HG03342 (cell line): ENCODE results near the gene SEMA3F.
"Not testable (repeated sequence)": the region's sequence is repeated elsewhere in the genome, so short reads cannot be mapped to it uniquely, and the experiment has no call there.

Experiments used
- ATAC-seq: cut with Tn5 transposase; IDR thresholded peaks from one replicate; pipeline ENCODE4 v1.9.1; 2021; ENCODE audit warnings: mild to moderate bottlenecking, moderate library complexity; ENCODE audit not compliant: unreplicated experiment

Gene SEMA3F

DNA sequence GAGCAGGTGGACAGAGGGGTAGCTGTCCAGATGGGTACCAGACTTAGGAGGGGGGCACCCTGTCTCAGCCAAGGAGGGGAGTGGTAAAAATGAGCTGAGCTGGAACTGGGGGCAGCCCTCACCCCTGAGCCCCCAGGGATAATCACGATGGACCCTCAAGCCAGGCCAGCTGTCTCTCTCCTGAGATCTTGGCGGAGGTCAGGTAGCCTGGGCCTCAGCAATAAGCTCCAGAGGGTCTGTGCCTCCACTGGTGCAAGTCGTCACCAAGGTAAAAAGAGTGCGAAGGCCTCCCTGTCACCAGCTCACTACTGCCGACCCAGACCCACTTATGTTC, 55.0 kb downstream of the SEMA3F start:
- ATAC-seq: no peak

DNA sequence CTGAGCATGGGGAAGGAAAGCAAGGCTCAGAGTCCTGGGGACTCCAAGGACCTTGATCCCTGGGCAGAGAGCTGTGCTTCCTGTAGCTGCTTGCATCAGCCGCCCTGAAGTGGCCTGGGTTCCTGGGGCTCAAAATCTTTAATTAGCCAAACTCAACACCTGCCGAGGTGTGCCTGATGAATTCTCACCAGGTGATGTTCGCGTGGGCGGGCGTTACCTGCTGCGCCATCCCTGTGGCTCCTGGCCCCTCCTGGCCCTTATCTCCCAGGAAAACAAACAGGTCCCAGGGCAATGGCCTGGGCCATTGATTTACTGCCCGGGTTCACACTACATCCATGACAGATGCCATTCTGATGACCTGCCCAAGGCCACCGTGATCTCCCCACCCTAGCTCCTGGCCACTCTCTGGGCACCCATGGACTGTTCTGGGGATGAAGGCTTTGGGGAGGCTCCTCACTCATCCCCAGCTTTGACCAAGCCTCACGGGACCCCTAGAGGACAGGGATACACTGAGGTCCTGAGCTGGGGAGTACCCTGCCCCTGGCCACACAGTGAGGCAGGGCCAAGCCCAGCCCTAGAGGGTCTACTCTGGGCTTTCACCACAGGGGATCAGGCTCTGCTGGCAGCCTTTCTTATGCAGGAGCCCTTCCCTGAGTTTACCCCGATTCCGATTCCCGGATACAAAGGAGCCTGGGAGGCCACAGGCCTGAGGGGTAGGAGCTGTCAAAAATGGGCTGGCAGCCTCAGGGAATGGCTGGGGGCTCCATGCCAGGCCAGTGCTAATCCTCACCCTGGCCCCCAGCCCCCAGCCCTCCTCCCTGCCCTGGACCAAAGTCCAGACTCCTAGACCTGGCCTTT, 55.6 kb downstream of the SEMA3F start:
- ATAC-seq: no peak

DNA sequence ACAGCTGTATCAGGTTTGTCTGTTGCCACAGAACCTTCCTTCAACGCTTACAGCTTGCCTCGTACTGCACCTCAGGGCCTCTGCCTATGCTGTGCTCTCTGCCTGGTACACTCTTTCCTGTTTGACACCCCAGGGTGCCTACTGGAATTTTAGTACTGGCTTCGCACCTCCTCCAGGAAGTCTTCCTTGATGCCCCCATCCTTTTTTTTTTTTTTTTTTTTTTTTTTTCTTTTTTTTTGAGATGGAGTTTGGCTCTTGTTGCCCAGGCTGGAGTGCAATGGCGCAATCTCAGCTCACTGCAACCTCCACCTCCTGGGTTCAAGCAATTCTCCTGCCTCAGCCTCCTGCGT, 56.2 kb downstream of the SEMA3F start:
- ATAC-seq: not testable (repeated sequence)

DNA sequence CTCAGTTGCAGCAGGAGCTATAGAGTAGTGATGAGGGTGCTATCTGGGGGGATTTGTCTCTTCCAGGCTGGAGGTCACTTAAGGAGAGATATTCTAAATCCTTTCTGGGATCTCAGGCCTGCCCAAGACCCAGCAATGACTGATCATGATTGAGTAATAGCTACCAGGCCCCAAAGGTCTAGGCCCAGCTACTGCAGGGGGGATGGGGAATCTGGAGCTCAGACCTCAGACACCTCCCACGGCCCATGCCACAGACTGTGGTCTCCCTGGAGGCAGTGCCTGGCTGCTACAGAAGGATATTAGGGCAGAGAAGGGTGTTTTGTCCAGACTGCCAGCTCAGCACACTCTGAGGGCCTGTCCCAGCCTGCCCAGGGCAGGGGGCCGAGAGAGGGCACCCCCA, 56.8 kb downstream of the SEMA3F start:
- ATAC-seq: no peak

DNA sequence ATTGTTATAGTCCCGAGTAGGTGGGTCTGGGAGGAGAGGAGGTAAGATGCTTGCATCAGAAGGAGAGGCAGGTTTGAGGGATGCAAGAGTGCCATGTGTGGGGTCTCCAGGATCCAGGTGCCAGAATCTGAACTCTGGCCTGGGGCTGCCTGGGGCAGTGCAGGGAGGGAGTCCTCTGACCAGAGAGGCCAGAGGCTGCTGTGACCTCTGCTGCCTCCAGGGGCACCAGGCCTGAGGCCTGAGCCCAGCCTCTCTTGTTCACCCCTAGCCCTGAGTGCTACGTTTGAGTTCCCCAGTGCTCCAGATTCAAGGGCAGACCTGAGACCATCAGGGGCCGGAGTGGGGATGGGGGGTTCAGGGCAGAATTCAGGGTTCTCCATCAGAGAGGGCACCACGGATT, 57.4 kb downstream of the SEMA3F start:
- ATAC-seq: no peak

DNA sequence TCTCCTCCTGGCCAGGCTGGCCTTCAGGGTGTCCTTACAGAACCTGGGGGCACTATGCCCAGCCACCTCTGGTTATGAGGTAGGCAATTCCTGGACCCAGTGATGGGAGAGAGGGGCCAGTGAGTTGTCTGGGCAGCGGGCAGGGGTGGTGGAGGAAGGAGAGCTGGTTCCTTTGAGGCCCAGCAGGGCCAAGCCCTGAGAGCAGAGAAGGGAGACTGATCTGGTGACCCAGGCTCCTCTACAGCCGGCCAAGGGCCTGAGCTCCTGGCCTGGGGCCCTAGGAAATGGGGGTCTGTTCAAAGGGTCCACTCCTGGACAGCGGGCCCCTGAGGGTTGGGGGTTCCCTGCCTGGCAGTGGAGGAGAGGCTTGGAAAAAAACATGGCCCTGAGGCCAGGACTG, 57.8 kb downstream of the SEMA3F start:
- no peak for ATAC-seq

DNA sequence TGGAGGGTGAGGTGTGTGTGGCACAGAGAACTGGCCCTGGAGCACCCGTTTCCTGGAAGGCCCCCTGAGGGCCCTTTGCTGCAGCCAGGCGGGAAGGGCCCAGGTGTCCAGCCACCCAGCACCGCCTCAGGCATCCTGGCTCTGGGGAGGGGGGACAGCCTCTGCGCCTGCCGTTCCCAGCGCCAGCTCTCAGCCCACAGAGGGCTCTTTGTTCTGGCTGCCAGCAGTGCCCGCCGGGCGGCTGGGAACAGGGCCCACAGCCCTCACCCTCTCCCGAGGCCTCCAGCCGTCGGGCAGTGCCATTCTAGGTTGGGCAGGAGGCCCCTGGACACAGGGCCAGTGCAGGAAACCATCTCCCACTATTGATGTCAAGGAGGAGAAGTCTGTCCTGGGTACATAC, 58.2 kb downstream of the SEMA3F start:
- ATAC-seq: no peak

DNA sequence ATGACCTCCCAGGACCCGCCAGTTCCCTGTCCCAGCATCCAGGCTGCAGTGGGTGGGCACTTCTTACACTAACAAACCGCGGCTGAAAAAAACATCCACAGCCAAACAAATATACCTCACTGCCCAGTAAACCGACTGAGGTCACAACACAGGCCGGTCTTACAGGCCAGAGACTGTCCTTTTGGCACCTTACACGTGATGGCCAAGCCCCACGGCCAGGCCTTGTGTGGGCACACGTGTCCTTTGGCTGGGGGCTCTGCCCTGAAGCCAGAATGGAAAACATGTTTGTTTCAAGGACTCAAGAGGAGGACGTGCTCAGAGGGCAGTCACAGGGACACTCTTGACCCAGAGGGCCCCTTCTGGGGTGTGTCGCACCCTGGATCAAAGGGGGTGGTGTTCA, 59.7 kb downstream of the SEMA3F start:
- ATAC-seq: no peak

DNA sequence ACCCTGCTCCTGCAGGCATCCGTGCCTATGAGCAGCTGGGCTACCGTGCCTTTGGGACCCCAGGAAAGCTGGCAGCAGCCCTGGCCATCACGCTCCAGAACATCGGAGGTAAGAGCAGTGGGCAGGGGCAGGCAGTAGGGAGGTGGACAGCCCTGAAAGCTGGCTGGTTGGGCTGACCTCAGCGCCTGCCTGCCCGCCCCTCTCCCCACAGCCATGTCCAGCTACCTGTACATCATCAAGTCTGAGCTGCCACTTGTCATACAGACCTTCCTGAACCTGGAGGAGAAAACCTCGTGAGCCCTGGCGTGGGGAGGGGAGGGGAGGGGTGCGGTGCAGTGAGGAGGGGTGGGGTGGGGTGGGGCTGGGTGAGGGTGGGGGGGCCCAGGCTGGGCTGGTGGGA, 60.4 kb downstream of the SEMA3F start:
- no peak for ATAC-seq

DNA sequence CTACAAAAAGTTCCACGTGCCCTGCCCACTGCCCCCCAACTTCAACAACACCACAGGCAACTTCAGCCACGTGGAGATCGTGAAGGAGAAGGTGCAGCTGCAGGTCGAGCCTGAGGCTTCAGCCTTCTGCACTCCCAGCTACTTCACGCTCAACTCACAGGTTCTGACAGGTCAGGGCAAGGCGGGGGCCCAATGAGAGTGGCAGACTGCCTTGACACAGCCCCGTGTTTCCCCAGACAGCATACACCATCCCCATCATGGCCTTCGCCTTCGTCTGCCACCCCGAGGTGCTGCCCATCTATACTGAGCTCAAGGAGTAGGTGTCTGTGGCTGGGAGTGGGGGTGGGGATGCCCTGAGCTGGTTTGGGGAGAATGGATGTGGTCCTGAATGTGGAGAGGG, 62.6 kb downstream of the SEMA3F start:
- no peak for ATAC-seq

DNA sequence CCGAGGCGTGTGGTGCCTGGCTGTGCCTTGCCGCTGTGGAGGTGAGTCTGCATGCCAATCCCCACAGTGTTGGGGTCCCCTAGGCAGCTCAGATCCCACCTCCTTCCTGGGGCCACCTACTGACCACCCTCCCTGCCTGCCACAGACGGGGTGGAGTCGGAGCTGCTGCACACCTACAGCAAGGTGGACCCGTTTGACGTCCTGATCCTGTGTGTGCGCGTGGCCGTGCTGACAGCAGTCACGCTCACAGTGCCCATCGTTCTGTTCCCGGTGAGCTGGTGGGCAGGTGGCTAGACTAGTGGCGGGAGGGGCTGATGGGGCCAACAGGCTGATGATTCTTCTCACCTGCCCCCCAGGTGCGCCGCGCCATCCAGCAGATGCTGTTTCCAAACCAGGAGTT, 63.3 kb downstream of the SEMA3F start:
- no peak for ATAC-seq

DNA sequence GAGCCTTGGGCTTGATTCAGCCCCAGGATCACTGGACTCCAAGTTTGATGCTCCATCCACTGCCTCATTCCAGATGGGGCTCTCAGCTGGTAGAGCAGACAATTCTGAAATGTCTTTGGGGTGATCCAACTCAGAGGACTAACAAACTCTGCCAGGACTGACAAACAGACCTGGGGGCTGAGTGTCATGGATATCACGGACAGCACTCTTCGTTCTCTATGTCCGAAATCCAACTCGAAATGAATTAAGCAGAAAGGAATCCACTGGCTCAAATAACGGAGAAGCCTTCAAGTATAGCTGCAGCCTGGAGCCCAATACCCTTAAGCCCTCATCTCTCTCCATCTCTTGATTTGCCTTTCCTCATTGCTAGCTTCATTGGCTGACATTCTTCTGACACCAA, 64.2 kb downstream of the SEMA3F start:
- ATAC-seq: no peak

DNA sequence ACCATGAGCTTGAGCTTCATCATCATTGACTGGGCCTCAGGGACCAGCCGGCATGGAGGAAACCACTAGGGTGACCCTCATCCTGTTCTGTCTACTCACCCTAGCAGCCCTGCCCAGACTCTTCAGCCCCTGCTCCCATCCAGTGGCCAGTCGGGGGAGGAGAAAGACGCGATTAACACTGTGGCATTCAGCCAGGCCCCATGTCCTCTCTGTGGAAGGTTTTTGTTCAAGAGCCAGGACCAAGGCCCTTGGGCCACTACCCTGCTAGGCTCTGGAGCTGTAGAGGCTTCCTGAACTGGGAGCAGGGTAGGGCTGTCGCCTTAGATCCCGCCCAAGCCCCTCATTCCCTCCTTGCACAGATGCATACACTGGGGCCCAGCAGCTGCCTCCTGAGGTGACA, 65.0 kb downstream of the SEMA3F start:
- ATAC-seq: no peak

DNA sequence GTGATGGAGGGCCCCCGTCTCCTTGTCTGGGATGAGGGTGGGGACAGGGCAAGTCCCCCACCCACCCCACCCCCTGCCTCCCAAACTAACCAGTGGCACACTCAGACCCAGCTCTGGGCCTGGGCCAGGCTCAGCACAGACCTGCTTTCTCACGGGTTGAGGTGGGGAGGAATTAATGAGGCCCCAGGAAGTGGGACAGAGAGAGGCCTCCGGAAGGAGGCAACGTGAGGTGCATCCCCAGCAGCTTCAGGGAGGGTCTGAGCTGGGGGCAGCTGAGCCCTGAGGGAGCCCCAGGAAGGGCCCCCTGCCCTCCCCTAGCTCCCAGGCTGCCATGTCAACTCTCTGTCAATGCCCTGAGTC, 65.9 kb downstream of the SEMA3F start:
- ATAC-seq: no peak

DNA sequence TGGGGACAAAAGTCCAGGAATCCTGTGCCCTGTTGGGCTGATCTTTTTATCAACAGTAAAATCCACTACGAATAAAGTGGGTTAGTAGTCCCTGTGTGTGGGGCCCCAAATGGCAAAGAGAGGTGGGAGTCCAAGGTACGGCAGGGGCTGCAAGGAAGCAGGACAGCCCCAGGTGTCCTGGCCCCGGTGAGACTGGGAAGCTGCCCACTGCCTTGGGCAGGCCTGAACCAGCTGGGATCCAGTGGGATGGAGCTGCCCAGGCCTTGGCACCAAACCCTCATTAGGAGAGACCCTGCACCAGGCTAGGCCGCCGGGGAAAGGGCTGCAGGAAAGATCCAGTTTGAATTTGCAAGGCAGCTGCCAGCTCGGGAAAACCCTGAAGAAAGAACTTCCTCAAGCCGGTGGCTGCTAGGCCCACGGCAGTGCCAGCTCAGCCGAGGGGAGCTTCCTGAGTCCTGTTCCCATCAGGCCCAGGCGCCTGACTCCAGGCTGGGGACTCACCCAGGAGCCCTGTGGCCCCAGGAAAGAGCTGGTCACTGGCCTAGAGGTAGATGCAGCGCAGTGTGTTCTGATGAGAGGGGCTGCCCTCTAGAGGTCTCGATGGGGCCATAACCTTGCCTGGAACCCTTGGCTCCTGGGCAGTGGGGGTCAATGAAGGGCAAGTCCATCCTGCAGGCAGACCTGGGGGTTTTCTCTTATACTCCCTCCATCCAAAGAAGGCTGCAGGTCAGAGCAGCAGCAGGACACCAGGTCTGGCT, 66.5 kb downstream of the SEMA3F start:
- ATAC-seq: no peak

DNA sequence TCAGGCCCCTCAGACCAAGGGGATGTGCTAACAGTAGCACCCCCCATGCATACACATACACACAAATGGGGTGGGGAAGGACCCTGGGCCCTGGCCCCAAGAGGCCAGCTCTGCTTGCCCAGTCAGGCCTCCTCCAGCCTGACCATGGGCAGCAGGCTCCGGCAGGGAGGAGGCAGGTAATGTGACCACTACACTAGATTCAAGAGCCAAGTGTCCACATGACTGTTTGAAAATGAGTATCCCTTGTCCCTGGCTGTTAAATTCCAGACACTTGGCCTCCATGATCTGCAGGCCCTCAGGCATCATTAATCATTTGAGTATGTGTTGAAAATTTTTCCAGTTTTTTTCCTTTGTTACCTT, 67.0 kb downstream of the SEMA3F start:
- no peak for ATAC-seq

DNA sequence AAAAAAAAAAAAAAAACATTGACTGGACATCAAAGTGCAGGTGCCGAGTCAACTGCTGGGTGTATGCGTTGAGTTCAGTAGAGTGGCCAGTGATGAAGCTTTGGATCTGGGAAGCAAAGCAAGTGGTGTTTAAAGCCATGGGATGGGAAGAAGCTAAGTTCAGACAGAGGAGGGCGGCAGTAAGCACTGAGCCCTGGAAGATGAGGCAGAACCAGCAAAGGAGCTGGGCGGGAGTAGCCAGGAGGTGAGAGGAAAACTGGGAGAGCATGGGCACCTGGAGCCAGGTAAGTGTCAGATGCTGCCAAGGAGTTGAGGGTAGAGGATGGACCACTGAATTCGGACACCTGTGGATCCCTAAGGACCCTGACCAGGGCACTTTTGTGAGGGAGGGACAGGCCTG, 69.5 kb downstream of the SEMA3F start:
- ATAC-seq: no peak

DNA sequence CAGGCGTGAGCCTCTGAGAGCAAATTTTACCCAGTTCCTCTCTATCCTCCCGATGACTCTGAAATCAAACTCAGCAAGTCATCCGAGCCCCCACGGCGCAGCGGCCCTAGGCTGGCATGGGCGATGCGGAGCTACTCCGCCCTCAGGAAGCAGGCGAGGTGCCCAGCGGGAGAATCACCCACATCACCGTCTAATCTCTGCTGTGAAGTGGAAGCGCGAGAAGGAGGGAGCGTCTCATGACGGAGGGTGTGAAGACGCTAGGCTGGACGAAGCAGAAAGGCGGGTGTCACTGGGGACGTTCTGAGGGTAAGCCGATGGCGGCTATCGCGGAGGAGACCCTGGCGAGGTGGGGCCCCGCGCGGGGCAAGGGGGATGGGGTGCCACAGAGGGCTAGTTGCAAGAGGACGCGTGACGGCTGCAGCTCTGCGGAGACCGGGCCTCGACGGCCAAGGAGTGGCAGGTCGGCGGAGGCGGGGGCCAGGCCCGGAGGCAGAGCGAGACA, 71.8 kb downstream of the SEMA3F start:
- peak; percentile 3 for ATAC-seq

DNA sequence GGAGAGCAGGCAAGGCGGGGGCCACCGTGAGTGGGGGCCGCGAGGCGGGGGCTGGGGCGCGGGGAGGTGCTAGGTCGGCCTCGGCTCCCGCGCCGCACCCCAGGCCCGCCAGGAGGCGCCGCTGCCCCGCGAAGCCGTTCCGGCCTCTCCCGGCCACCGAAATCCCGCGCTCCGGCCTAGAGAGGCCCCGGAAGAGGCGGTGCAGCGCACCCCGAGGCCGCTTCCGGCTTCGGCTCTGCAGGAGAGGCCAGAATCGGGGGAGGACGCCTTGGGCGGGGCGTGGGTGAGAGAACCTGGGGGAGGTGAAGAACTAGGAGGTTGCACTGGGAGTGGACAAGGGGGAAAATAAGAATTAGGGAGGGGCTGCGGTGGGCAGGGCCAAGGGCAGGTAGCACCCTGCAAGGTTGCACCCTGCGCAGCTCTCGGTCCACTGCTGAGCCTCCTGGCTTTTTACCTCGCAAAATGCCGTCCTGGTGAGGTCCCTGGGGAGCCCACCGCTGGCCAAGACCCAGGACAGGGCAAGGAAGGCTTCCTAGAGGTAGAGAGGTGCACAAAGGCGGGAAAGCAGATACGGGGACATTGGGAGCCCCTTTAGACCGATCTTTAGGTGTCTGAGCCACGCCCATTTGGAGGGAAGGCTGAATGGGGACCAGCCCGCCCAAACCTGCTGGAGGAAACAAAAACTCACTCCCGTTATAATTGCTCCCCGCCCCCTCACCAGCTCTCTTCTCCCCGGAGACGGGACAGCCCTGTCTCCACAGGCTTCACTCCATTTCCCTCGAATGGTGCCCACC, 72.5 kb downstream of the SEMA3F start:
- peak; percentile 88 for ATAC-seq

DNA sequence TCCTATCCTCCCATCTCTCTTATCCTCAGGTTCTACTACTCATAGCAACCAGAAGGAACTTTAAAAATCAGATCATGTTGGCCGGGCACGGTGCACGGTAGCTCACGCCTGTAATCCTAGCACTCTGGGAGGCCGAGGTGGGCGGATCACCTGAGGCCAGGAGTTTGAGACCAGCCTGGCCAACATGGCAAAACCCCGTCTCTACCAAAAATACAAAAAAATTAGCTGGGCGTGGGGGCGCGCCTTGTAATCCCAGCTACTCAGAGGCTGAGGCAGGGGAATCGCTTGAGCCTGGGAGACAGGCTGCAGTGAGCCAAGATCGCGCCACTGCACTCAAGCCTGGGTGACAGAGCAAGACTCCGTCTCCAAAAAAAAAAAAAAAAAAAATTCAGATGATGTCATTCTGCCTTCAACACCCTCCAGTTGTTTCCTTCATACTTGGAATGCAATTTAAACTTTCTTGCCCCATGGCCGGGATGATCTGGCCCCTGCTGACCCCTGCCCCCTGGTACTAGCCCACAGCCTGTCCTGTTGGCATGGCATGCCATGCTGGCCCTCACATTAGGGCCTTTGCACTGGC, 73.2 kb downstream of the SEMA3F start:
- ATAC-seq: not testable (repeated sequence)

DNA sequence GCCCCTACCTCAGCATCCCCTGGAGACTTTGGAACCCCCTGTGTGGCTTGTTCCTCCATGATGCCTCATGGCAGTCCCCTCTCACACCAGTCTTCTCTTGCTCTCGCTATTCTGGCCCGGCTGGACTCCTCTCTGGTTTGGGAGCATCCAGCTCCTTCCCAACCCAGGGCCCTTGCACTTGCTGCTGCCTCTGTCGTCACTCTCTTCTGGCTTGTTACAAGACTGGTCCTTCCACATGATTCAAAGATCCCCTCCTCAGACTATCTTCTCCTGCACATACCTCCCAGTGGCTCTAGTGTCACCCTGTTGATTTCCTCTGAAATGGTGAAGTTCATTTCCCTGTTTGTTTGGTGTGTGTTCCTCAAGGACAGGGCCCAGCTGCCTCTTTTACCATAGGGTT, 74.4 kb downstream of the SEMA3F start:
- no peak for ATAC-seq
